Astrocyte of the hippocampus (primary cell): ENCODE results near the gene PPARA.
A peak's percentile ranks its signal among the peaks of the same experiment; 100 is the strongest.

Experiments used
- DNase-seq: peaks from one replicate; pipeline ENCODE4 v3.0.0; 2011; ENCODE audit warnings: low read depth, low spot score

PPARA gene

GRCh38 chr22:46113910-46114517 is 36.3 kb upstream of the PPARA start:
- DNase-seq: no peak

- DNase-seq: no peak
These were observed 35.6 kb upstream of the PPARA start for GRCh38 chr22:46114518-46115387.

GRCh38 chr22:46115388-46115678 is 35.0 kb upstream of the PPARA start:
- no peak for DNase-seq

GRCh38 chr22:46115755-46116490 is 34.4 kb upstream of the PPARA start:
- no peak for DNase-seq

- peak; percentile 93 for DNase-seq
These were observed 33.8 kb upstream of the PPARA start for GRCh38 chr22:46116491-46116958.

- DNase-seq: no peak
These were observed 32.8 kb upstream of the PPARA start for GRCh38 chr22:46117206-46118199.

- no peak for DNase-seq
These were observed 31.1 kb upstream of the PPARA start for GRCh38 chr22:46119093-46119728.

GRCh38 chr22:46119729-46120419 is 30.5 kb upstream of the PPARA start:
- peak; percentile 91 for DNase-seq

- DNase-seq: no peak
These were observed 29.9 kb upstream of the PPARA start for GRCh38 chr22:46120420-46120737.

- no peak for DNase-seq
These were observed 29.2 kb upstream of the PPARA start for GRCh38 chr22:46121079-46121478.

- DNase-seq: no peak
These were observed 28.6 kb upstream of the PPARA start for GRCh38 chr22:46121523-46122287.

- peak; percentile 87 for DNase-seq
These were observed 27.8 kb upstream of the PPARA start for GRCh38 chr22:46122511-46122971.

- no peak for DNase-seq
These were observed 27.2 kb upstream of the PPARA start for GRCh38 chr22:46122980-46123693.

- DNase-seq: no peak
These were observed 26.5 kb upstream of the PPARA start for GRCh38 chr22:46123694-46124382.

- DNase-seq: no peak
These were observed 25.8 kb upstream of the PPARA start for GRCh38 chr22:46124383-46125144.

GRCh38 chr22:46125311-46125710 is 25.0 kb upstream of the PPARA start:
- DNase-seq: no peak
